Panc1 (cell line): ENCODE results near the gene GRK6. TPM values are rescaled to one million over a fixed set of nuclear protein-coding genes. Genes with fewer than 3 reads are reported as not detected.
"Not testable (repeated sequence)": the region's sequence is repeated elsewhere in the genome, so short reads cannot be mapped to it uniquely, and the experiment has no call there.

Experiments
- ATAC-seq: fragments of 200-7000 bp; cut with Tn5 transposase; 2 replicates; pipeline ENCODE4 v1.9.1; 2020; ENCODE audit warnings: mild to moderate bottlenecking, moderate library complexity
- BruUV-seq: library from RNA; stranded (reverse); fragments of 400-500 nt; replicated peaks from 2 replicates; lab custom pipeline; 2021; lab: Mats Ljungman, UMichigan
- CTCF ChIA-PET: fragments of 300-600 bp; sonication (Branson Sonifier 250); formaldehyde crosslinking; loops from one replicate; lab custom pipeline; 2022; ENCODE audit warnings: antibody characterized with exemption; lab: Charles Lee
- POLR2A ChIA-PET: fragments of 300-600 bp; sonication (Branson Sonifier 250); formaldehyde crosslinking; loops from one replicate; lab custom pipeline; 2022; ENCODE audit warnings: antibody characterized with exemption; lab: Charles Lee
- DNase-seq: peaks from one replicate; pipeline ENCODE4 v3.0.0-alpha.2; 2010; ENCODE audit warnings: low read depth, low spot score
- H3K27ac ChIP-seq: 2 replicates; pipeline ENCODE4 v1.5.1; 2011; ENCODE audit warnings: mild to moderate bottlenecking, low read length, inconsistent platforms
- H3K27me3 ChIP-seq: fragments of 200-500 bp; sonication (Bioruptor generic); 2 replicates; pipeline ENCODE4 v1.6.0; 2014; ENCODE audit warnings: low read length, inconsistent platforms; ENCODE audit not compliant: control insufficient read depth, insufficient read depth
- H3K36me3 ChIP-seq: fragments of 200-500 bp; sonication (Bioruptor generic); 2 replicates; pipeline ENCODE4 v1.5.1; 2014; ENCODE audit warnings: inconsistent platforms, mild to moderate bottlenecking, low read length, moderate library complexity; ENCODE audit not compliant: control insufficient read depth, insufficient read depth
- H3K4me1 ChIP-seq: 2 replicates; pipeline ENCODE4 v1.5.1; 2011; ENCODE audit warnings: inconsistent platforms, mild to moderate bottlenecking, low read length, moderate library complexity; ENCODE audit not compliant: control insufficient read depth, insufficient read depth
- H3K4me3 ChIP-seq, 2 experiments: 2 replicates each; pipeline ENCODE4 v1.5.1; 2011 to 2012; ENCODE audit warnings: low read depth in 2 of 2, low read length in 2 of 2, mild to moderate bottlenecking in 2 of 2, inconsistent platforms in 1 of 2, moderate library complexity in 1 of 2
- H3K9me3 ChIP-seq: fragments of 200-500 bp; sonication (Bioruptor generic); 2 replicates; pipeline ENCODE4 v1.5.1; 2014; ENCODE audit warnings: low read depth, mild to moderate bottlenecking, inconsistent platforms, low read length, moderate library complexity; ENCODE audit not compliant: control insufficient read depth, insufficient read depth
- POLR2AphosphoS5 ChIP-seq: IDR thresholded peaks from 2 replicates; pipeline ENCODE4 v1.6.1; 2012; ENCODE audit warnings: mild to moderate bottlenecking, low read depth, low read length, moderate library complexity
- SIN3A ChIP-seq: IDR thresholded peaks from 2 replicates; pipeline ENCODE4 v1.6.1; 2012; ENCODE audit warnings: low read depth, mild to moderate bottlenecking, low read length, moderate library complexity, borderline replicate concordance; ENCODE audit not compliant: insufficient read depth
- TCF7L2 ChIP-seq: IDR thresholded peaks from 2 replicates; pipeline ENCODE4 v1.6.1; 2011; ENCODE audit warnings: mild to moderate bottlenecking, low read depth, low read length, inconsistent platforms
- in situ Hi-C: cut with HindIII; loops from 2 replicates; pipeline ENCODE4 v1.10.0; 2016; ENCODE audit warnings: low sequenced_read_pairs, low pct_unique_long_range_greater_than_20kb
- intact Hi-C: fragments of 100-400 bp; cut with micrococcal nuclease; formaldehyde crosslinking; loops from one replicate; pipeline ENCODE4 v1.10.0; 2022; ENCODE audit not compliant: unreplicated experiment
- total RNA-seq: library from RNA; stranded (reverse); gene quantifications from one replicate; pipeline ENCODE4 v1.2.1, GENCODE V29; 2021; ENCODE audit not compliant: unreplicated experiment
- TF ChIP-seq, protein P1 (sequence below): fragments of 450-650 bp; IDR thresholded peaks from 2 replicates; pipeline ENCODE4 v1.5.1; 2017; ENCODE audit warnings: mild to moderate bottlenecking
- TF ChIP-seq, protein P2 (sequence below), 2 experiments: IDR thresholded peaks; 2 replicates each; pipeline ENCODE4 v1.6.1; 2011 to 2012; ENCODE audit warnings: low read depth in 2 of 2, control low read depth in 1 of 2, low read length in 1 of 2, mild to moderate bottlenecking in 1 of 2, moderate library complexity in 1 of 2; ENCODE audit not compliant: insufficient read depth in 1 of 2

GRK6 gene
- total RNA-seq, 1 experiment from 2014 or later, result 56.1 TPM

DNA sequence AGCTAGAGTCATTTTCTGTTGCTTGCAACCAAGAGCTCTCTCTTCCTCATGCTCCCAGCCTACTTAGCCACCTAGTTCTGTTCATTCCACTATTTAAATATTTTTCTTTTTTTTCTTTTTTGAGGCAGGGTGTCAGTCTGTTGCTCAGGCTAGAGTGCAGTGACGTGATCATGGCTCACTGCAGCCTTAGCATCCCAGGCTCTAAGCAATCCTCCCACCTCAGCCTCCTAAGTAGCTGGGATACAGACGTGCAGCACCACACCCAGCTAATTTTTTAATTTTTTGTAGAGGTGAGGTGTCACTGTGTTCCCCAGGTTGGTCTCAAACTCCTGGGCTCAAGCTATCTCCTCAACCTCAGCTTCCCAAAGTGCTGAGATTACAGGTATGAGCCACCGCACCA, 12.0 kb upstream of the GRK6 start:
- in situ Hi-C loops, result no loop called here
- no peak for ATAC-seq
- CTCF ChIA-PET, result interaction anchor here (0.6 kb wide), 1 partner anchor 12 kb away, joined by 5 read pairs; the partner anchor contains the start of gene GRK6
- Histone ChIP-seq H3K27me3 (no peaks in the 10 kb centered on the region), H3K9me3 (no peaks in the 10 kb centered on the region), H3K27ac (no peak overlapping the region), H3K4me3 (no peak overlapping the region), H3K36me3 (no peaks in the 10 kb centered on the region), H3K4me1 (no peaks in the 10 kb centered on the region)
- no TSS peak for BruUV-seq
- TF ChIP-seq, protein P1, sequence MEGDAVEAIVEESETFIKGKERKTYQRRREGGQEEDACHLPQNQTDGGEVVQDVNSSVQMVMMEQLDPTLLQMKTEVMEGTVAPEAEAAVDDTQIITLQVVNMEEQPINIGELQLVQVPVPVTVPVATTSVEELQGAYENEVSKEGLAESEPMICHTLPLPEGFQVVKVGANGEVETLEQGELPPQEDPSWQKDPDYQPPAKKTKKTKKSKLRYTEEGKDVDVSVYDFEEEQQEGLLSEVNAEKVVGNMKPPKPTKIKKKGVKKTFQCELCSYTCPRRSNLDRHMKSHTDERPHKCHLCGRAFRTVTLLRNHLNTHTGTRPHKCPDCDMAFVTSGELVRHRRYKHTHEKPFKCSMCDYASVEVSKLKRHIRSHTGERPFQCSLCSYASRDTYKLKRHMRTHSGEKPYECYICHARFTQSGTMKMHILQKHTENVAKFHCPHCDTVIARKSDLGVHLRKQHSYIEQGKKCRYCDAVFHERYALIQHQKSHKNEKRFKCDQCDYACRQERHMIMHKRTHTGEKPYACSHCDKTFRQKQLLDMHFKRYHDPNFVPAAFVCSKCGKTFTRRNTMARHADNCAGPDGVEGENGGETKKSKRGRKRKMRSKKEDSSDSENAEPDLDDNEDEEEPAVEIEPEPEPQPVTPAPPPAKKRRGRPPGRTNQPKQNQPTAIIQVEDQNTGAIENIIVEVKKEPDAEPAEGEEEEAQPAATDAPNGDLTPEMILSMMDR, result no peak
- TF ChIP-seq TCF7L2 (no peak), POLR2AphosphoS5 (no peak), SIN3A (no peak)
- TF ChIP-seq, protein P2, sequence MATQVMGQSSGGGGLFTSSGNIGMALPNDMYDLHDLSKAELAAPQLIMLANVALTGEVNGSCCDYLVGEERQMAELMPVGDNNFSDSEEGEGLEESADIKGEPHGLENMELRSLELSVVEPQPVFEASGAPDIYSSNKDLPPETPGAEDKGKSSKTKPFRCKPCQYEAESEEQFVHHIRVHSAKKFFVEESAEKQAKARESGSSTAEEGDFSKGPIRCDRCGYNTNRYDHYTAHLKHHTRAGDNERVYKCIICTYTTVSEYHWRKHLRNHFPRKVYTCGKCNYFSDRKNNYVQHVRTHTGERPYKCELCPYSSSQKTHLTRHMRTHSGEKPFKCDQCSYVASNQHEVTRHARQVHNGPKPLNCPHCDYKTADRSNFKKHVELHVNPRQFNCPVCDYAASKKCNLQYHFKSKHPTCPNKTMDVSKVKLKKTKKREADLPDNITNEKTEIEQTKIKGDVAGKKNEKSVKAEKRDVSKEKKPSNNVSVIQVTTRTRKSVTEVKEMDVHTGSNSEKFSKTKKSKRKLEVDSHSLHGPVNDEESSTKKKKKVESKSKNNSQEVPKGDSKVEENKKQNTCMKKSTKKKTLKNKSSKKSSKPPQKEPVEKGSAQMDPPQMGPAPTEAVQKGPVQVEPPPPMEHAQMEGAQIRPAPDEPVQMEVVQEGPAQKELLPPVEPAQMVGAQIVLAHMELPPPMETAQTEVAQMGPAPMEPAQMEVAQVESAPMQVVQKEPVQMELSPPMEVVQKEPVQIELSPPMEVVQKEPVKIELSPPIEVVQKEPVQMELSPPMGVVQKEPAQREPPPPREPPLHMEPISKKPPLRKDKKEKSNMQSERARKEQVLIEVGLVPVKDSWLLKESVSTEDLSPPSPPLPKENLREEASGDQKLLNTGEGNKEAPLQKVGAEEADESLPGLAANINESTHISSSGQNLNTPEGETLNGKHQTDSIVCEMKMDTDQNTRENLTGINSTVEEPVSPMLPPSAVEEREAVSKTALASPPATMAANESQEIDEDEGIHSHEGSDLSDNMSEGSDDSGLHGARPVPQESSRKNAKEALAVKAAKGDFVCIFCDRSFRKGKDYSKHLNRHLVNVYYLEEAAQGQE (IDR thresholded peaks at IDR 0.05; ENCODE audit: insufficient read depth in 1 of 2, low read depth in 2 of 2, low read length in 1 of 2), result no peak
- intact Hi-C loops, result no loop called here
- DNase-seq, result no peak
- POLR2A ChIA-PET, result no interaction called here

DNA sequence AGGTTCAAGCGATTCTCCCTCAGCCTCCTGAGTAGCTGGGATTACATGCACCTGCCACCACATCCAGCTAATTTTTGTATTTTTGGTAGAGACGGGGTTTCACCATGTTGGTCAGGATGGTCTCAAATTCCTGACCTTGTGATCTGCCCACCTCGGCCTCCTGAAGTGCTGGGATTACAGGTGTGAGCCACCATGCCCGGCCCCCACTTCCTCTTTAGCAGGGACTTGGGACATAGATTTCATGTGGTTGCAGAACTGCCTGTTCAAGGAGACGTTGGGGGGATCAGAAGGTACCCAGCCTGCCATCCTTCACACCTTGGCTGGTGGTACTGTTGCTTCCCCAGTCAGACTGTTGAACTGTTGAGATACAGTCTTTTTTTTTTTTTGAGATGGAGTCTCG, 9.4 kb upstream of the GRK6 start:
- CTCF ChIA-PET, result interaction anchor here (0.7 kb wide), 1 partner anchor 28 kb away, joined by 7 read pairs; no protein-coding TSS in a partner anchor
- H3K27ac ChIP-seq, intact Hi-C loops, H3K36me3 ChIP-seq, ATAC-seq, H3K4me1 ChIP-seq, H3K4me3 ChIP-seq, DNase-seq, BruUV-seq, H3K9me3 ChIP-seq, H3K27me3 ChIP-seq, in situ Hi-C loops, POLR2A ChIA-PET: not testable (repeated sequence)

DNA sequence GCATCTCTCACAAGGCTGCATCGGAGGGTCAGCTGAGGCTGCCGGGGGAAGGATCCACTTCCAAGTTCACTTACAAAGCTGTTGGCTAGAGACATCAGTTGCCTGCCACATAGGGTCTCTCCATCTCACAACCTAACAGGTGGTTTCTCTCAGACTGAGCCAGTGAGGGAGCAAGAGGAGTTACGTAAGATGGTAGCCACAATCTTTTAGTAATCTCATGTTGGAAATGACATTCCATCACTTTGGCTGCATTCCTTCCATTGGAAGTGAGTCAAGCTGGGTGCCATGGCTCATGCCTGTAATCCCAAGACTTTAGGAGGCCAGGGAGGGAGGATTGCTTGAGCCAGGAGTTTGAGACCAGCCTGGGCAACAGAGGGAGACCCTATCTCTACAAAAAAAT, 7.4 kb upstream of the GRK6 start:
- Histone ChIP-seq H3K9me3 (no peaks in the 10 kb centered on the region), H3K27ac (no peak overlapping the region), H3K36me3 (no peaks in the 10 kb centered on the region), H3K4me1 (no peaks in the 10 kb centered on the region), H3K4me3 (no peak overlapping the region), H3K27me3 (no peaks in the 10 kb centered on the region)
- CTCF ChIA-PET, result no interaction called here
- POLR2A ChIA-PET, result no interaction called here
- in situ Hi-C loops, result no loop called here
- ATAC-seq (no peak), DNase-seq (no peak)
- TF ChIP-seq POLR2AphosphoS5 (no peak), SIN3A (no peak)
- TF ChIP-seq, protein P1, result no peak
- intact Hi-C loops, result no loop called here
- BruUV-seq, result no TSS peak

DNA sequence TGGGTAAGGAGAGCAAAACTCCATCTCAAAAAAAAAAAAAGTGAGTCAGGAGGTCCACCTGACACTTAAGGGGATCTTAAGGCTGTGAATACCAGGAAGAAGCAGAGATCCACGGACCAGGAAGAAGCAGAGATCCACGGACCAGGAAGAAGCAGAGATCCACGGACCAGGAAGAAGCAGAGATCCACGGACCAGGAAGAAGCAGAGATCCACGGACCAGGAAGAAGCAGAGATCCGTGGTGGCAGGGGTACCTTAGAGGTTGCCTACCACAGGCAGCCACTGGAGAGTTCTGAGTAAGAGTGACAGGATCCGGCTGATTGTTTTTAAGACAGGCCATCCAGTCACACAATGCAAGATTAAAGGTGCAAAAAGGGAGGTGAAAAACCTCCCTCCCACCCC, 6.0 kb upstream of the GRK6 start:
- H3K27me3 ChIP-seq, H3K36me3 ChIP-seq, H3K9me3 ChIP-seq, POLR2A ChIA-PET, in situ Hi-C loops, BruUV-seq, H3K27ac ChIP-seq, H3K4me3 ChIP-seq, intact Hi-C loops, DNase-seq, CTCF ChIA-PET, H3K4me1 ChIP-seq, ATAC-seq: not testable (repeated sequence)
